ENCODE measurements around the gene SCN3A. TPM values are rescaled to one million over a fixed set of nuclear protein-coding genes. Genes with fewer than 3 reads are reported as not detected.

Gene SCN3A
- total and polyA plus RNA-seq, 7 donors: 0.87 to 4.3 (median 2.1) TPM; not detected in 2

DNA sequence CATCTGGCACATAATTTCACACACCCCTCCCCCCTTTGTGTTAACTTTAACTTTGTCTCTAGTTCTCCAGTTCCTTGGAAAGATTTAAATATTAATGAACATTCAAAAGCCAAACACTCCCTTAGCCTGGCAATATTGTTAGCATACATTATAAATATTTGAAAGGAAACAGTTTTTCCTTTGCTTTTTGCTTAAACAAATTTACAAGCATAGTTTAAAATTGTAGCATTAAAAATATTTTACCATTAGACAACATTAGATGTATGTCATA lies 135.4 kb downstream of the SCN3A start:
- Histone ChIP-seq H3K9me3 (no peaks in the 10 kb centered on the region), H3K27me3 (no peaks in the 10 kb centered on the region), H3K4me3 (no peak overlapping the region), H3K4me1 (peaks cover 0 to 7% (median 6%) of the 10 kb centered on the region in 4 donors), H3K27ac (no peak overlapping the region), H3K36me3 (no peaks in the 10 kb centered on the region)
- DNase-seq: no peak
- no peak for TF ChIP-seq POLR2A (IDR thresholded peaks at IDR 0.05)
- TF ChIP-seq, protein P1, sequence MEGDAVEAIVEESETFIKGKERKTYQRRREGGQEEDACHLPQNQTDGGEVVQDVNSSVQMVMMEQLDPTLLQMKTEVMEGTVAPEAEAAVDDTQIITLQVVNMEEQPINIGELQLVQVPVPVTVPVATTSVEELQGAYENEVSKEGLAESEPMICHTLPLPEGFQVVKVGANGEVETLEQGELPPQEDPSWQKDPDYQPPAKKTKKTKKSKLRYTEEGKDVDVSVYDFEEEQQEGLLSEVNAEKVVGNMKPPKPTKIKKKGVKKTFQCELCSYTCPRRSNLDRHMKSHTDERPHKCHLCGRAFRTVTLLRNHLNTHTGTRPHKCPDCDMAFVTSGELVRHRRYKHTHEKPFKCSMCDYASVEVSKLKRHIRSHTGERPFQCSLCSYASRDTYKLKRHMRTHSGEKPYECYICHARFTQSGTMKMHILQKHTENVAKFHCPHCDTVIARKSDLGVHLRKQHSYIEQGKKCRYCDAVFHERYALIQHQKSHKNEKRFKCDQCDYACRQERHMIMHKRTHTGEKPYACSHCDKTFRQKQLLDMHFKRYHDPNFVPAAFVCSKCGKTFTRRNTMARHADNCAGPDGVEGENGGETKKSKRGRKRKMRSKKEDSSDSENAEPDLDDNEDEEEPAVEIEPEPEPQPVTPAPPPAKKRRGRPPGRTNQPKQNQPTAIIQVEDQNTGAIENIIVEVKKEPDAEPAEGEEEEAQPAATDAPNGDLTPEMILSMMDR (IDR thresholded peaks at IDR 0.05): no peak
- no peak for TF ChIP-seq POLR2AphosphoS5 (IDR thresholded peaks at IDR 0.05)
- no peak for TF ChIP-seq EP300 (IDR thresholded peaks at IDR 0.05)
- intact Hi-C loops (cut with DNase I): no loop called here

DNA sequence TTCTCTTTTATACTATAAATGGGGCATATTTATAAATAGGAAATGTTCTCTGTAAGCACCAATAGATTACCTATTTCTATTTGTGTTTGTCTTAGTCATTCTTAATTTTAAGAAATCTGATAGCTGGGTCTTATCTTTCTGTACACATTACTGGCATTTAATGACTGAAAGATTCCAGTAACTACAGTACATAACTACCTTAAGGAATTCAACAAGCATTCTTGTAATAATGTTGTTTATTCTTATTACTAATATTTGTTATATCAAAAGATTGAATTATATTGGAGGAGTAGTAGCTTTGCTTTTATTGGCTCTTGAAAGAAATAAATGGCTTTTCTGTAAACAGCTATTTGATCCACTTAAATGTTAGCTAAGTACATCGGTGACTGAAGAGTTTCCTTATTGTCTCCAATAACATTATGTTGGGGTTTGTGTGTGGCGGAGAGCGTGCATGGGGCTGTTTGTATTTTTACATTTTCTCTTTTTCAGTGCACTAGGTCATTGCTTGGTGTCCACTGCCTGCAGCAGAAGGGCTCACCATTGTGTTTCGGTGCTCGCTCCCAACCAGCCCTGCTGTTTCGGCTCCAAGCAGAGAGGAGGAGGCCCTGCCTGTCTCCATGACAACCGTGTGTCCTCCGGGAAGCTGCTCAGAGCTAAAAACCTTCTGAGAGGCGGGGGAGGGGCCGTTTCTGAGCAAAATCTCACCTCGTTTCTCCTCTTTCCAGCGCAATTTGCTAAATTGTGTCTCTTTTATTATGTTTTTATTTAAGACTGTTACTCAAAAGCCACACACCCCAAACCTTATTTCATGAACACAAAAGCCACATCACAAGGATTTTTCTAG lies 136.0 kb downstream of the SCN3A start:
- Histone ChIP-seq H3K27me3 (no peaks in the 10 kb centered on the region), H3K36me3 (no peaks in the 10 kb centered on the region), H3K9me3 (no peaks in the 10 kb centered on the region), H3K27ac (no peak overlapping the region), H3K4me3 (no peak overlapping the region), H3K4me1 (peaks cover 0 to 7% (median 6%) of the 10 kb centered on the region in 4 donors)
- intact Hi-C loops (cut with DNase I): no loop called here
- WGBS, 2 donors: 8 to 34% methylated on average over 12 of the region's 12 CpGs
- DNase-seq: no peak
- no peak for TF ChIP-seq EP300 (IDR thresholded peaks at IDR 0.05)
- TF ChIP-seq, protein P1 (IDR thresholded peaks at IDR 0.05): no peak
- no peak for TF ChIP-seq POLR2A (IDR thresholded peaks at IDR 0.05)
- TF ChIP-seq POLR2AphosphoS5 (IDR thresholded peaks at IDR 0.05): no peak

DNA sequence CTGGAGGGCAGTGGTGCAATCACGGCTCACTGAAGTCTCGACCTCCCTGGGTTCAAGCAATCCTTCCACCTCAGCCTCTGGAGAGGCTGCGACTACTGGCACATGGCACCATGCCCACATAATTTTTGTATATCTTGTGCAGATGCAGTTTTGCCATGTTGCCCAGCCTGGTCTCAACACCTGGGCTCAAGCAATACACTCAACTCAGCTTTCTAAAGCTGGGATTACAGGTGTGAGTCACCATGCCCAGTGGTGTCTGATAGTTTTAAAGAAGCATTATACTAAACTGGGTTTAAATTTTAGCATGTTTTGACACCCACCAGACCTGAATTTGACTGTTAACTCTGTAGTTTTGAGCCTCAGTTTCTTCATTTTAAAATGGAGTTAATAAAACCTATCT lies 139.1 kb downstream of the SCN3A start:
- no peak overlapping the region for H3K27ac ChIP-seq
- H3K27me3 ChIP-seq: no peaks in the 10 kb centered on the region
- H3K4me3 ChIP-seq: no peak overlapping the region
- intact Hi-C loops (cut with DNase I): no loop called here
- 78 to 93% methylated on average over 3 of the region's 3 CpGs for WGBS, 2 donors
- DNase-seq: no peak
- peaks cover 0 to 7% (median 6%) of the 10 kb centered on the region in 4 donors for H3K4me1 ChIP-seq
- TF ChIP-seq POLR2A (IDR thresholded peaks at IDR 0.05) (no peak), EP300 (IDR thresholded peaks at IDR 0.05) (no peak), POLR2AphosphoS5 (IDR thresholded peaks at IDR 0.05) (no peak)
- TF ChIP-seq, protein P1 (IDR thresholded peaks at IDR 0.05): no peak
- no peaks in the 10 kb centered on the region for H3K36me3 ChIP-seq
- H3K9me3 ChIP-seq: no peaks in the 10 kb centered on the region

DNA sequence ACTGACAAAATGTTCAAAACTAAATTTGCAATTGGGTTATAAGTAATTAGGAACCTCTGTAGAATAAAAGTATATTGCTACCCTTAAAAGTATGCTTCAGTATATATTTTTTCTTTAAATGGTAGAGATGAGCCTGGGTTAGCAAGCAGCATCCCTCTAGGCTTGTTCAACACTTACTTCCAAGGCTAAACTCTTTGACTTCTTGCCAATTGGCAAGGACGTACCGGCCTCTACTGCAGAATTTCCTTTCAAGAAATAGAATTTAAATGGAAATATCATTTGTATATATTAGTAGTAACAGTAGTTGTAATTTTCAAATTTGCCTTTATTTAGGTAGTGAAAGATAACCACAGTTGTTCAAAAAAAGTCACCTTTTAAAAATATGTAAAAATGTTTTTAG lies 143.4 kb downstream of the SCN3A start:
- no peak for DNase-seq
- H3K27me3 ChIP-seq: no peaks in the 10 kb centered on the region
- H3K9me3 ChIP-seq: no peaks in the 10 kb centered on the region
- no peak for TF ChIP-seq EP300 (IDR thresholded peaks at IDR 0.05)
- no peak for TF ChIP-seq POLR2AphosphoS5 (IDR thresholded peaks at IDR 0.05)
- TF ChIP-seq, protein P1 (IDR thresholded peaks at IDR 0.05): no peak
- no peak for TF ChIP-seq POLR2A (IDR thresholded peaks at IDR 0.05)
- H3K4me3 ChIP-seq: no peak overlapping the region
- intact Hi-C loops (cut with DNase I): no loop called here
- 76 to 83% methylated on average over 2 of the region's 2 CpGs for WGBS, 2 donors
- H3K4me1 ChIP-seq: no peaks in the 10 kb centered on the region
- no peaks in the 10 kb centered on the region for H3K36me3 ChIP-seq
- no peak overlapping the region for H3K27ac ChIP-seq
